Measurements from ENCODE around the gene FOXJ1. TPM values are rescaled to one million over a fixed set of nuclear protein-coding genes. Genes with fewer than 3 reads are reported as not detected.

FOXJ1 gene
- total and polyA plus RNA-seq, 2 experiments from 2014 or later = 0.12 to 0.18 TPM

DNA sequence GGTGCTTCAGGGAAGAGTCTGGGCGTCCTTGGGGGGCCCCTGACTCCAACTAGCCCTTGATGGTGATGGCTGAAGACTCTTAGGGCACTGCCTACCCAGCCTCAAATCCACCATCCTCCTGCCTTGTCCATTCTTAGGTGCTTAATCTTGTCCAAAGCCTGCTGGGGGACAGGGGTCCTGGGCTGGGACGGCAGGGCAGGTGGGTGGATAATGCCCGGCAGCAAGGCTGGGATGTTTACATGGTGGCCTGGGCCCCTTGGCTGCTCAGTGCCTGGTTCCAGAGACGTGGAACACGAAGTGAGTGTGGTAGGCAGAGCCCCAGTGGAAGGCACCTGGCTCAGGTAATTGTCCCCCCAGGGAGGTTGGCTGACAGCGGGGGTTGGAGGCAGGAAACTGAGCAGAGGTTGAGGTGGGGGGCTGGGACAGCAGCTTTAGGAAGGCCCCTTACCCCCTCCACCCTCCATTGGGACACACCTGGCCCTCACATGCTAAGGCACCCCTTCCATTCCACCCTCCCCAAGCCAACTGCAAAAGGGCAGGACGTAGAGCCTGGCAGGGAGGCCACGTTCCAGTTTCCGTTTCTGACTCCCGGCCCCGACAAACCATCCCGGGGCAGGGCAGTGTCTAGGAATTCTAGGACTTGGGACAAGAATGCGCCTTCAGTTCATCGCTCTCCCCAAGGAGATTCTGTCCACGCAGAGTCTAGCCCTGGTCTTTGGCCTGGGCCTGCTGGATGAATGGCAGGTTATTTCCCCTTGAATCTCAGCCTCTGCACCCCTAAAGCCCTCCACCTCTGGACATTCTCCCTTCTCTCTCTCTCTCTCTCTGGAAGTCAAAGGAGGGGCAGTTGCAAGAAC lies 1.9 kb downstream of the FOXJ1 start:
- H3K27ac ChIP-seq = no peak overlapping the region
- H3K4me3 ChIP-seq = no peak overlapping the region
- peaks cover 97% of the 10 kb centered on the region for H3K27me3 ChIP-seq
- H3K9me3 ChIP-seq (ENCODE audit: low read depth) = no peaks in the 10 kb centered on the region
- no peak for TF ChIP-seq CTCF (IDR thresholded peaks at IDR 0.05; ENCODE audit: low read depth, low read length)
- H3K36me3 ChIP-seq = no peaks in the 10 kb centered on the region
- peaks cover 21% of the 10 kb centered on the region for H3K4me1 ChIP-seq (ENCODE audit: low read depth)
- DNase-seq (ENCODE audit: low read depth in 1 of 2, low spot score in 1 of 2) = no peak

GRCh38 chr17:76138234-76138895 lies 2.7 kb downstream of the FOXJ1 start:
- H3K9me3 ChIP-seq (ENCODE audit: low read depth) = no peaks in the 10 kb centered on the region
- DNase-seq (ENCODE audit: low read depth in 1 of 2, low spot score in 1 of 2) = no peak
- H3K36me3 ChIP-seq = no peaks in the 10 kb centered on the region
- H3K27ac ChIP-seq = no peak overlapping the region
- TF ChIP-seq CTCF (IDR thresholded peaks at IDR 0.05; ENCODE audit: low read depth, low read length) = no peak
- H3K27me3 ChIP-seq = peaks cover 98% of the 10 kb centered on the region
- H3K4me1 ChIP-seq (ENCODE audit: low read depth) = peaks cover 21% of the 10 kb centered on the region
- no peak overlapping the region for H3K4me3 ChIP-seq

DNA sequence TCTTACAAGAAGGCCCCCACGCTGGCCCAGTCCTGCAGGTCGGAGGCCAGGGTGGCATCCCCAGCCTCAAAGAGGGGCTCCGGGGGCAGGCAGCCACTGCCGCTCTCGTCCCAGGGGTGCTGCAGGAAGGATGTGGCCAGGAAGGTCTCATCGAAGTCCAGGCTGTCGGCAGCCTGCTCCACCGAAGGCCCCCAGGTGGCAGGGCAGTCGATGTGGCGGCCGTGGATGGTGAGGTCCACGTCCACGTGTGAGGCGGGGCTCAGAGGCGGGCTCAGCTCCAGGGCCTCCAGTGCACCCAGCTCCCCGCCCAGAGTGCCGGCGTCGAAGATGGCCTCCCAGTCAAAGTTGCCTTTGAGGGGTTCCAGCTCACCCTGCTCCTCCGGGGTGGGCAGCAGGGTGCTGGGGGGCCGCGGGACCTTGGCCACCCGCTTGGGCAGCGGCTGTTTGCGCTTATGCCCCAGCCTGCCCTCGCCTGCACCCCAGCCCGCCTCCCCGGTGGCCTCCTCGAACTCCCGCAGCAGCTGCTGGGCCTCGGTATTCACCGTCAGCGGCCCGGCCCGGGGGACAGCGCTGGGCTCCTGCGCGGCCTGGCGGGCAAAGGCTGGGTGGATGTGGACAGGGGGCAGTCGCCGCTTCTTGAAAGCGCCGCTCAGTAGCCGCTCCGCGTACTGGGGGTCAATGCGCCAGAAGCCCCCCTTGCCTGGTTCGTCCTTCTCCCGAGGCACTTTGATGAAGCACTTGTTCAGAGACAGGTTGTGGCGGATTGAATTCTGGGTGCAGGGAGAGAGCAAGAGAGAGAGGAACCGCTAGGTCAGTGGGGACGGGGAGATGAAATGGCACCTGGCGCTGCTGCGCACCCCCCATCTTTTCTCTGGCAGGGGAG lies 3.5 kb downstream of the FOXJ1 start:
- H3K4me3 ChIP-seq = no peak overlapping the region
- DNase-seq (ENCODE audit: low read depth in 1 of 2, low spot score in 1 of 2) = peak in 1 of 2 donors; percentile 43

GRCh38 chr17:76137001-76137350 lies 4.1 kb downstream of the FOXJ1 start:
- Histone ChIP-seq H3K4me1 (ENCODE audit: low read depth) (peaks cover 16% of the 10 kb centered on the region), H3K36me3 (no peaks in the 10 kb centered on the region), H3K27ac (no peak overlapping the region), H3K4me3 (no peak overlapping the region), H3K27me3 (peaks cover 98% of the 10 kb centered on the region), H3K9me3 (ENCODE audit: low read depth) (no peaks in the 10 kb centered on the region)
- TF ChIP-seq CTCF (IDR thresholded peaks at IDR 0.05; ENCODE audit: low read depth, low read length) = no peak
- no peak for DNase-seq (ENCODE audit: low read depth in 1 of 2, low spot score in 1 of 2)

More for the DNA sequence above, 3.5 kb downstream of the FOXJ1 start:
- H3K36me3 ChIP-seq = no peaks in the 10 kb centered on the region
- H3K27ac ChIP-seq = no peak overlapping the region
- H3K9me3 ChIP-seq (ENCODE audit: low read depth) = no peaks in the 10 kb centered on the region
- no peak for TF ChIP-seq CTCF (IDR thresholded peaks at IDR 0.05; ENCODE audit: low read depth, low read length)
- peaks cover 21% of the 10 kb centered on the region for H3K4me1 ChIP-seq (ENCODE audit: low read depth)
- peaks cover 98% of the 10 kb centered on the region for H3K27me3 ChIP-seq

DNA sequence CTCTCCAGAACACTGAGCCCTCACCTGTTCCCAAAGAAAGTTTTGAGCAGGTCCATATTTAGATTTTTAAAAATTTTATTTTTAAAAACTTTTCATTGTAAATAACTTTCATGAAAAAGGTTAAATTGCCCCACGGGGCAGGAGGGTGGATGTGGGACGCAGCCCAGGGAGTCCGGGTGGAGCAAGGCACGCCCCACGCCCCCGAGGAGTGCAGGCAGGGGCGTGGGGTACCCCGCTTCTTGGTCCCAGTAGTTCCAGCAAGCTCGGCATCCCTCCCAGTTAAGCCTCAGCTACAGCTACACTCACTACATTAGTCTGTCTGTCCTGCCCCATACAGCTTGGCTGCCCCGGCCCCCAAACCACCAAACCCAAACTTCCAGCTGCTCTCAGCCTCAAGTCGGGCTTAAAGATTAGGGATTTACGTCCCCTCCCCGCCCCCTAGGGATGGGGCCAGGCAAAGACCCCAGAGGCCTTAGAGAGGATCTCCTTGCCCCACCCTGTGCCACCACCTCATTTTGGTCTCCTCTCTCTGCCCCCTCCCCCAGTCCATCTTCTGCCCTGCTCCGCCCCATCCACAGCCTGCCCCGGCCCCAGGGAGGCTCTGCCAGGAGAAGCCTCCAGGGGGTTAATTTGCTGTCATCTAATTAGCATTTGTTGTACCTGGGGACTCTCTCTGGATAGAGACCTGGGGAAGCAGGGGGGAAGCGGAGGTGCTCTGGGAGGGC lies 4.6 kb downstream of the FOXJ1 start:
- no peak for DNase-seq (ENCODE audit: low read depth in 1 of 2, low spot score in 1 of 2)
- no peak overlapping the region for H3K4me3 ChIP-seq
- H3K36me3 ChIP-seq = no peaks in the 10 kb centered on the region
- no peaks in the 10 kb centered on the region for H3K9me3 ChIP-seq (ENCODE audit: low read depth)
- peaks cover 98% of the 10 kb centered on the region for H3K27me3 ChIP-seq
- peaks cover 11% of the 10 kb centered on the region for H3K4me1 ChIP-seq (ENCODE audit: low read depth)
- no peak overlapping the region for H3K27ac ChIP-seq
- no peak for TF ChIP-seq CTCF (IDR thresholded peaks at IDR 0.05; ENCODE audit: low read depth, low read length)

Data from cardiac muscle cell (in vitro differentiated cells and primary cell).